ENCODE measurements around the gene ATP2B2. TPM values are rescaled to one million over a fixed set of nuclear protein-coding genes. Genes with fewer than 3 reads are reported as not detected.

The ATP2B2 gene
- total RNA-seq, 1 donor from 2014 or later: 0.09 TPM

- Histone ChIP-seq H3K27ac (peak overlapping the region; percentile 91), H3K4me3 (peak overlapping the region; percentile 89), H3K9me3 (no peaks in the 10 kb centered on the region), H3K27me3 (ENCODE audit: low read depth) (no peaks in the 10 kb centered on the region), H3K4me1 (peaks cover 18% of the 10 kb centered on the region), H3K36me3 (peaks cover 40% of the 10 kb centered on the region)
- intact Hi-C loops (cut with DNase I): no loop called here
- ATAC-seq: peak; percentile 3 to 4
- DNase-seq: no peak
- no peak for TF ChIP-seq CTCF (IDR thresholded peaks at IDR 0.05)
Observed at GRCh38 chr3:10320320-10320677, 185.1 kb downstream of the ATP2B2 start.

- no peak for TF ChIP-seq CTCF (IDR thresholded peaks at IDR 0.05)
- DNase-seq (no peak), ATAC-seq (no peak)
- Histone ChIP-seq H3K27ac (peak overlapping the region; percentile 91), H3K27me3 (ENCODE audit: low read depth) (no peaks in the 10 kb centered on the region), H3K9me3 (no peaks in the 10 kb centered on the region), H3K36me3 (peaks cover 45% of the 10 kb centered on the region), H3K4me3 (peak overlapping the region; percentile 89), H3K4me1 (peaks cover 18% of the 10 kb centered on the region)
- intact Hi-C loops (cut with DNase I): no loop called here
Observed at GRCh38 chr3:10319804-10320203, 185.6 kb downstream of the ATP2B2 start.

GRCh38 chr3:10319251-10319650, 186.1 kb downstream of the ATP2B2 start:
- ATAC-seq (no peak), DNase-seq (no peak)
- peaks cover 18% of the 10 kb centered on the region for H3K4me1 ChIP-seq

DNA sequence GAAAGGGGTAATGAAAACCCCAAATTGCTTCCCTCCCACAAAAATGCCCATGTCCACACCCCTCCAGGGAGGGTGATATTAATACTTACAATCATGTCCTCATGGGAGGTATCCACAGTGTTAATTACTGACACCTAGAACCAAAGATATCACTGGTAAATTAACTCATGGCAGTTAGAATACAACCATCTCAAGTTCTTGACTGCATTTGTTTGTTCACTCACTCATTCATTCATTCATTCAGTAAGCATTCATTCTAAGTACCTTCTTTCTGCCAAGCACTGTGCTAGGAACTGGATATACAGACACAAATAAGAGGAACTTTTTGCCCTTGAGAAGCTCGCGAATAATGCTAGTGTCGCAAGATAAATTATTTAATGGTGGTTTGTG, 187.4 kb downstream of the ATP2B2 start:
- intact Hi-C loops (cut with DNase I): no loop called here

More at GRCh38 chr3:10319251-10319650, 186.1 kb downstream of the ATP2B2 start:
- Histone ChIP-seq H3K36me3 (peaks cover 50% of the 10 kb centered on the region), H3K9me3 (no peaks in the 10 kb centered on the region), H3K4me3 (no peak overlapping the region), H3K27ac (no peak overlapping the region), H3K27me3 (ENCODE audit: low read depth) (no peaks in the 10 kb centered on the region)
- intact Hi-C loops (cut with DNase I): no loop called here
- TF ChIP-seq CTCF (IDR thresholded peaks at IDR 0.05): no peak

GRCh38 chr3:10317311-10317960, 187.9 kb downstream of the ATP2B2 start:
- no peak overlapping the region for H3K4me3 ChIP-seq
- DNase-seq: no peak
- peaks cover 18% of the 10 kb centered on the region for H3K4me1 ChIP-seq
- no peaks in the 10 kb centered on the region for H3K27me3 ChIP-seq (ENCODE audit: low read depth)
- no peak for ATAC-seq
- intact Hi-C loops (cut with DNase I): no loop called here
- H3K36me3 ChIP-seq: peaks cover 68% of the 10 kb centered on the region
- H3K27ac ChIP-seq: no peak overlapping the region
- no peaks in the 10 kb centered on the region for H3K9me3 ChIP-seq
- TF ChIP-seq CTCF (IDR thresholded peaks at IDR 0.05): no peak

More for the DNA sequence above, 187.4 kb downstream of the ATP2B2 start:
- Histone ChIP-seq H3K9me3 (no peaks in the 10 kb centered on the region), H3K27ac (no peak overlapping the region), H3K4me3 (no peak overlapping the region), H3K4me1 (peaks cover 18% of the 10 kb centered on the region), H3K27me3 (ENCODE audit: low read depth) (no peaks in the 10 kb centered on the region), H3K36me3 (peaks cover 63% of the 10 kb centered on the region)
- no peak for DNase-seq
- no peak for TF ChIP-seq CTCF (IDR thresholded peaks at IDR 0.05)
- no peak for ATAC-seq
